OCI-LY7 (cell line): Measurements from ENCODE around the gene ARHGAP21. TPM values are rescaled to one million over a fixed set of nuclear protein-coding genes. Genes with fewer than 3 reads are reported as not detected.
"Not testable (repeated sequence)": the region's sequence is repeated elsewhere in the genome, so short reads cannot be mapped to it uniquely, and the experiment has no call there.

Source experiments
- BruUV-seq: library from RNA; stranded (reverse); fragments of 400-500 nt; replicated peaks from 2 replicates; lab custom pipeline; 2021; lab: Mats Ljungman, UMichigan
- CTCF ChIA-PET: fragments of 300-600 bp; sonication (Branson Sonifier 250); formaldehyde crosslinking; loops from one replicate; lab custom pipeline; 2022; ENCODE audit warnings: antibody characterized with exemption; ENCODE audit not compliant: unreplicated experiment; lab: Charles Lee
- POLR2A ChIA-PET: fragments of 300-600 bp; sonication (Branson Sonifier 250); formaldehyde crosslinking; loops from one replicate; lab custom pipeline; 2022; ENCODE audit warnings: antibody characterized with exemption; lab: Charles Lee
- DNase-seq: peaks from one replicate; pipeline ENCODE4 v3.0.0-alpha.2; 2015; ENCODE audit warnings: low spot score
- H2AFZ ChIP-seq: fragments of 200-600 bp; sonication (generic), shearing (Covaris generic); 2 replicates; pipeline ENCODE4 v1.6.1; 2014; ENCODE audit warnings: mild to moderate bottlenecking, antibody characterized with exemption, low read length, moderate library complexity
- H3K27ac ChIP-seq: fragments of 200-600 bp; sonication (generic); 2 replicates; pipeline ENCODE4 v1.5.1; 2014; ENCODE audit warnings: mixed run types, low read depth, mild to moderate bottlenecking, moderate library complexity, low read length, inconsistent platforms; ENCODE audit not compliant: poor library complexity, severe bottlenecking
- H3K36me3 ChIP-seq: fragments of 200-600 bp; sonication (generic); 2 replicates; pipeline ENCODE4 v1.6.1; 2014; ENCODE audit warnings: mild to moderate bottlenecking, antibody characterized with exemption, low read length, moderate library complexity, mixed read lengths; ENCODE audit not compliant: insufficient read depth
- H3K4me1 ChIP-seq: fragments of 200-600 bp; sonication (generic); 2 replicates; pipeline ENCODE4 v1.5.1; 2014; ENCODE audit warnings: mild to moderate bottlenecking, low read length; ENCODE audit not compliant: insufficient read depth, poor library complexity, severe bottlenecking
- H3K4me2 ChIP-seq: fragments of 200-600 bp; sonication (generic); 2 replicates; pipeline ENCODE4 v1.6.1; 2014; ENCODE audit warnings: mild to moderate bottlenecking, low read length
- H3K4me3 ChIP-seq: fragments of 200-600 bp; sonication (generic); 2 replicates; pipeline ENCODE4 v1.5.1; 2014; ENCODE audit warnings: mild to moderate bottlenecking, low read depth, low read length; ENCODE audit not compliant: poor library complexity, severe bottlenecking
- H3K79me2 ChIP-seq: fragments of 200-600 bp; sonication (generic); 2 replicates; pipeline ENCODE4 v1.6.1; 2016; ENCODE audit warnings: low read depth, mild to moderate bottlenecking, low read length, moderate library complexity, mixed read lengths; ENCODE audit not compliant: insufficient read depth
- H3K9me2 ChIP-seq: fragments of 200-600 bp; sonication (generic); 2 replicates; pipeline ENCODE4 v1.6.1; 2016; ENCODE audit warnings: mild to moderate bottlenecking, low read length, mixed read lengths; ENCODE audit not compliant: insufficient read depth
- H3K9me3 ChIP-seq: fragments of 200-600 bp; sonication (generic); 2 replicates; pipeline ENCODE4 v1.6.1; 2014; ENCODE audit warnings: mild to moderate bottlenecking, mixed run types, low read length, mixed read lengths
- H4K20me1 ChIP-seq: fragments of 200-600 bp; sonication (generic); 2 replicates; pipeline ENCODE4 v1.6.1; 2014; ENCODE audit warnings: mild to moderate bottlenecking, antibody characterized with exemption, low read length, moderate library complexity, mixed read lengths; ENCODE audit not compliant: insufficient read depth
- EZH2phosphoT487 ChIP-seq: fragments of 200-600 bp; sonication (generic); IDR thresholded peaks from 2 replicates; pipeline ENCODE4 v1.6.1; 2018; ENCODE audit warnings: low read depth, borderline replicate concordance, mild to moderate bottlenecking, mixed run types, antibody characterized with exemption, low read length, moderate library complexity, mixed read lengths
- intact Hi-C: fragments of 100-400 bp; cut with micrococcal nuclease; formaldehyde crosslinking; loops from one replicate; pipeline ENCODE4 v1.10.0; 2022; ENCODE audit not compliant: unreplicated experiment
- total RNA-seq, 2 experiments: library from RNA; depleted of rRNA in 1 of 2; stranded (reverse); fragments of >200 nt in 1 of 2; shearing (Covaris generic) in 1 of 2; gene quantifications; 2 replicates each; pipeline ENCODE4 v1.2.3, GENCODE V29; 2014 to 2022
- TF ChIP-seq, protein P1 (sequence below): fragments of 200-600 bp; sonication (generic); conservative IDR thresholded peaks from 2 replicates; pipeline ENCODE4 v1.5.1; 2014; ENCODE audit warnings: mild to moderate bottlenecking, antibody characterized with exemption, low read length, moderate library complexity, mixed read lengths

ARHGAP21 gene
- total RNA-seq, 2 experiments from 2014 or later, result 24.2 to 44.9 TPM

DNA sequence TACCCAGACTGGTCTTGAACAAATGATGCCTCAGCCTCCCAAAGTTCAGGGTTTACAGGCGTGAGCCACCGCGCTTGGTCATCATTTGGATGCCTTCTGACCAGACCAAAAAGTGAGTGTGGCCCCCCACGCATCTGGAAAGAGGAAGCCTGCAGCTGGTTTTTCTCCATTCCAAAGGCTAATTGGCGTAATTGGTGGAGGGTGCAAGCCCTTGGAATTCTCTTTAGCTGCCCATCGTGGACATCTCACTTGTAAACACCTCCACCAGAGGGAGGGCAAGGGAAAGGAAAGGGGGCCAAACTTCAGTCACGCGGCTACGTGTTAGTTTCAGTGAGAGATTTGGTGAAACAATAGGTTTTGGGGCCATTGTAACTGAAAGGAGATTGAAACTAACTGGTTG, 4.1 kb upstream of the ARHGAP21 start:
- Histone ChIP-seq H3K27ac (no peak overlapping the region), H3K4me2 (no peak overlapping the region), H3K9me3 (no peaks in the 10 kb centered on the region), H2AFZ (no peak overlapping the region), H3K4me3 (no peak overlapping the region), H3K79me2 (no peaks in the 10 kb centered on the region), H4K20me1 (no peaks in the 10 kb centered on the region), H3K9me2 (no peaks in the 10 kb centered on the region), H3K4me1 (no peaks in the 10 kb centered on the region), H3K36me3 (no peaks in the 10 kb centered on the region)
- intact Hi-C loops, result loop anchor here (10.0 kb wide), 1 partner anchor 1293 kb away; the partner anchor contains the start of gene OTUD1
- CTCF ChIA-PET, result no interaction called here
- no peak for TF ChIP-seq EZH2phosphoT487
- POLR2A ChIA-PET, result no interaction called here
- no TSS peak for BruUV-seq
- DNase-seq, result no peak

DNA sequence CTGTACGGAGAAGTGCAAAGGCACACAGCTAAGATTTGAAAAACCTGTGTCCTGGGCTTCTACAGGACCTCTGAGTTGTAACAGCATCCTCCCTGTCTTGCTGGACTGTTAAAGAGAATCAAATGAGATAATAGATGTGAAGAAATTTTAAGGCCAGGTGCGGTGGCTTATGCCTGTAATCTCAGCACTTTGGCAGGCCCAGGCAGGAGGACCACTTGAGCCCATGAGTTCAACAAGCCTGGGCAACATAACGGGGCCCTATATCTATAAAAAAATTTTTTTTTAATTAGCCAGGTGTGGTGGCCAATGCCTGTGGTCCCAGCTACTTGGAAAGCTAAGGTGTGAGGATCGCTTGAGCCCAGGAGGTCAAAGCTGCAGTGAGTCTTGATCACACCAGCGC, 2.9 kb upstream of the ARHGAP21 start:
- no peaks in the 10 kb centered on the region for H3K9me2 ChIP-seq
- no TSS peak for BruUV-seq
- no peak for DNase-seq
- H3K4me3 ChIP-seq, result no peak overlapping the region
- POLR2A ChIA-PET, result interaction anchor here (0.7 kb wide), 1 partner anchor 490 kb away, joined by 3 read pairs; no protein-coding TSS in a partner anchor
- H2AFZ ChIP-seq, result no peak overlapping the region
- no peak overlapping the region for H3K27ac ChIP-seq
- no peaks in the 10 kb centered on the region for H3K9me3 ChIP-seq
- intact Hi-C loops, result loop anchor here (10.0 kb wide), 1 partner anchor 1292 kb away; the partner anchor contains the start of gene OTUD1
- TF ChIP-seq EZH2phosphoT487, result no peak
- TF ChIP-seq, protein P1, sequence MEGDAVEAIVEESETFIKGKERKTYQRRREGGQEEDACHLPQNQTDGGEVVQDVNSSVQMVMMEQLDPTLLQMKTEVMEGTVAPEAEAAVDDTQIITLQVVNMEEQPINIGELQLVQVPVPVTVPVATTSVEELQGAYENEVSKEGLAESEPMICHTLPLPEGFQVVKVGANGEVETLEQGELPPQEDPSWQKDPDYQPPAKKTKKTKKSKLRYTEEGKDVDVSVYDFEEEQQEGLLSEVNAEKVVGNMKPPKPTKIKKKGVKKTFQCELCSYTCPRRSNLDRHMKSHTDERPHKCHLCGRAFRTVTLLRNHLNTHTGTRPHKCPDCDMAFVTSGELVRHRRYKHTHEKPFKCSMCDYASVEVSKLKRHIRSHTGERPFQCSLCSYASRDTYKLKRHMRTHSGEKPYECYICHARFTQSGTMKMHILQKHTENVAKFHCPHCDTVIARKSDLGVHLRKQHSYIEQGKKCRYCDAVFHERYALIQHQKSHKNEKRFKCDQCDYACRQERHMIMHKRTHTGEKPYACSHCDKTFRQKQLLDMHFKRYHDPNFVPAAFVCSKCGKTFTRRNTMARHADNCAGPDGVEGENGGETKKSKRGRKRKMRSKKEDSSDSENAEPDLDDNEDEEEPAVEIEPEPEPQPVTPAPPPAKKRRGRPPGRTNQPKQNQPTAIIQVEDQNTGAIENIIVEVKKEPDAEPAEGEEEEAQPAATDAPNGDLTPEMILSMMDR, result no peak
- no peaks in the 10 kb centered on the region for H4K20me1 ChIP-seq
- CTCF ChIA-PET, result interaction anchor here (0.5 kb wide), 1 partner anchor 289 kb away, joined by 3 read pairs; the partner anchor contains the start of gene ENKUR
- no peak overlapping the region for H3K4me2 ChIP-seq
- H3K4me1 ChIP-seq, result peaks cover 6% of the 10 kb centered on the region
- no peaks in the 10 kb centered on the region for H3K79me2 ChIP-seq
- no peaks in the 10 kb centered on the region for H3K36me3 ChIP-seq

DNA sequence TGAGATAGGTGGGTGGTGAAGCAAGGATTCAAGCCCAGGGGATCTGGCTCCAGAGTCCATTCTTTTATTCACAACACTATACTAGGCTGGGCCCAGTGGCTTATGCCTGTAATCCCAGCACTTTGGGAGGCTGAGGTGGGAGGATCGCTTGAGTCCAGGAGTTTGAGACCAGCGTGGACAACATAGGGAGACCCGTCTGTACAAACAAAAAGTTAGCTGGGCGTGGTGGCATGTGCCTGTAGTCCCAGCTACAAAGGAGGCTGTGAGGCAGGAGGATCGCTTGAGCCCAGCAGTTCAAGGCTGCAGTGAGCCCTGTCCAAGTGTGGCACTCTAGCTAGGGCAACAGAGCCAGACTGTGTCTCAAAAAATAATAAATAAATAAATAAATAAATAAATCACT, 2.3 kb upstream of the ARHGAP21 start:
- POLR2A ChIA-PET, result interaction anchor here (0.7 kb wide), 1 partner anchor 490 kb away, joined by 3 read pairs; no protein-coding TSS in a partner anchor
- H3K36me3 ChIP-seq, DNase-seq, H3K79me2 ChIP-seq, H3K9me3 ChIP-seq, H3K4me2 ChIP-seq, CTCF ChIA-PET, BruUV-seq, H4K20me1 ChIP-seq, H3K4me3 ChIP-seq, H3K27ac ChIP-seq, H2AFZ ChIP-seq, H3K9me2 ChIP-seq: not testable (repeated sequence)
- intact Hi-C loops, result loop anchor here (10.0 kb wide), 1 partner anchor 1291 kb away; the partner anchor contains the start of gene OTUD1
- H3K4me1 ChIP-seq, result peaks cover 12% of the 10 kb centered on the region
